Measurements from ENCODE around the gene TELO2. TPM values are rescaled to one million over a fixed set of nuclear protein-coding genes. Genes with fewer than 3 reads are reported as not detected.

TELO2 gene
- total RNA-seq, 2 experiments from 2014 or later, result 29.7 to 30.8 TPM

DNA sequence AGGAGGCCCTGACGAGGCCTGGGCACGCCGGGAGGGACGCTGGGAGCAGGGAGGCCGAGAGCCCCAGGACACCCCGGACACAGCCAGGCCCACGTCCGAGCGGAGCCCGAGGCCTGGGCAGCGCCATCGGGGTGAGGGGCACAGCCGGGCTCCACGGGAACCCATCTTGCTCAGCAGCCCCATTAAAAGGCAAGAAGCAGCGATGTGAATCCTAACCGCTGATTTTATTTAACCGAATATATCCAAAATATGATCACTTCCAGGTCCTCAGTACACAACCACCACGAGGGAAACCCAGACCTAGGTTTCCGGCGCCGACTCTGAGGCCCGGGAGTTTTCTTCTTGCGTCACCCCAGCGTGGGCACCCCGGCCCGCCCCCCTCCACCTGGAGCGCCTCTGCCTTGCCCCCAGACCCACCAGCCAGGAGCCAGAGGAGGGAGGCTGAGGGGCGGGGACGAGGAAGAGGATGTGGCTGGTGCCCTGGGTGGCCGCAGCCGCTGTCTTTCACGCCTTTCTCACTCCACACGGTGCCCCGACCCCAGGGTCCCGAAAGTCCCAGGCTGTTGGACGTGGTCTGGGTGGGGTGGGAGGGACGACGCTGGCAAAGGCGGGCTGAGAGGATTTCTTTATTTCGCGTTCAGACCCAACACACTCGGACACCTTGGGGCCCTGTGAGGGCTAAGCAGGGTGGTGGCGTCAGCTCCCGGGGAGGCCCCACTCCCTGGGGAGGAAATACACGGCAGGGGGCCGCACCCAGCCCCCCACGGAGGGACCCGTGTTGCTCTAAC is 48.2 kb upstream of the TELO2 start:
- TF ChIP-seq, protein P1, sequence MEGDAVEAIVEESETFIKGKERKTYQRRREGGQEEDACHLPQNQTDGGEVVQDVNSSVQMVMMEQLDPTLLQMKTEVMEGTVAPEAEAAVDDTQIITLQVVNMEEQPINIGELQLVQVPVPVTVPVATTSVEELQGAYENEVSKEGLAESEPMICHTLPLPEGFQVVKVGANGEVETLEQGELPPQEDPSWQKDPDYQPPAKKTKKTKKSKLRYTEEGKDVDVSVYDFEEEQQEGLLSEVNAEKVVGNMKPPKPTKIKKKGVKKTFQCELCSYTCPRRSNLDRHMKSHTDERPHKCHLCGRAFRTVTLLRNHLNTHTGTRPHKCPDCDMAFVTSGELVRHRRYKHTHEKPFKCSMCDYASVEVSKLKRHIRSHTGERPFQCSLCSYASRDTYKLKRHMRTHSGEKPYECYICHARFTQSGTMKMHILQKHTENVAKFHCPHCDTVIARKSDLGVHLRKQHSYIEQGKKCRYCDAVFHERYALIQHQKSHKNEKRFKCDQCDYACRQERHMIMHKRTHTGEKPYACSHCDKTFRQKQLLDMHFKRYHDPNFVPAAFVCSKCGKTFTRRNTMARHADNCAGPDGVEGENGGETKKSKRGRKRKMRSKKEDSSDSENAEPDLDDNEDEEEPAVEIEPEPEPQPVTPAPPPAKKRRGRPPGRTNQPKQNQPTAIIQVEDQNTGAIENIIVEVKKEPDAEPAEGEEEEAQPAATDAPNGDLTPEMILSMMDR (IDR thresholded peaks at IDR 0.05), result no peak
- Histone ChIP-seq H3K4me3 (ENCODE audit: low read length) (no peak overlapping the region), H3K27ac (ENCODE audit: low read depth in 1 of 2, low read length in 2 of 2) (no peak overlapping the region), H3K36me3 (ENCODE audit: insufficient read depth, low read length) (peaks cover 18% of the 10 kb centered on the region), H3K27me3 (ENCODE audit: control insufficient read depth in 1 of 2, insufficient read depth in 2 of 2, low read length in 2 of 2) (no peaks in the 10 kb centered on the region), H3K9me3 (ENCODE audit: control insufficient read depth in 1 of 2, insufficient read depth in 1 of 2, low read length in 2 of 2) (no peaks in the 10 kb centered on the region), H3K4me1 (ENCODE audit: insufficient read depth, low read length) (no peaks in the 10 kb centered on the region)
- Mint-ChIP-seq H3K4me1 (ENCODE audit: low read depth) (no peaks in the 10 kb centered on the region), H3K4me3 (no peak overlapping the region), H3K27ac (no peak overlapping the region), H3K36me3 (ENCODE audit: low read depth) (peaks cover 7% of the 10 kb centered on the region), H3K27me3 (no peaks in the 10 kb centered on the region), H3K9me3 (no peaks in the 10 kb centered on the region)
- ATAC-seq (ENCODE audit: poor library complexity), result no peak
- ChIA-PET POLR2A (no interaction called here), CTCF (no interaction called here)
- intact Hi-C loops (cut with DNase I, micrococcal nuclease), result no loop called here
- no peak for DNase-seq

DNA sequence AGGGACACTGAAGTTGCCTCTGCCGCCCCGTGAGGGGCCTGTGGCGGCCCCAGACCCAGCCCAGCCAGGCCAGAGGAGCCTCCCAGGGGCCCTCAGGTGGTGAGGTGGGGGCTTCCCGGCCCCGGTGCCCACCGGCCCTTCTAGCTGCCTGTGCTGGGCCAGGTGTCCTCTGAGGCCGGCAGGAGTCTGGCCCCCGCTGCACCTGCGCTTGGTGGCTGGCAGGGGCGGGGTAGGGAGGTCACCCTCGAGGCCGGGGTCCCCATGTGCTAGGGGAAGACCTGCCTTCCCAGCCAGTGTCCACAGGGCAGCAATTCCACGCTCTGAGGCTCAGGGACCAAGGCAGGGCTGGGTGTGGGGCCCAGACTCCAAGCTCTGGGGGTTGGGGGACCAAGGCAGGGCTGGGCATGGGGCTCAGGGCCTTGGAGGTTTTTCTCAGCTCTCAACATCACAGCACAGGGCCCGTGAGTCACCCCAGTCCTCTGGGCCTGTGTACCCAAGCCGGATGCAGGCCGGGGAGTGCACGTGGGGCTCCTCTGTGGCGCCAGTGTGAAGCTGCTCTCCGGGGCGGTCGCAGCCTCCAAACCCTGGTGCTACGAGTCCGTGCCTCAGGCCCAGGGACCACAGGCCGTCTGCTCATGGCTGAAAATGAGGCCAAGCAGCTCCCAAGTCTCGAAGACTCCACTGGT is 47.5 kb upstream of the TELO2 start:
- Mint-ChIP-seq H3K27me3 (no peaks in the 10 kb centered on the region), H3K36me3 (ENCODE audit: low read depth) (peaks cover 13% of the 10 kb centered on the region), H3K4me1 (ENCODE audit: low read depth) (no peaks in the 10 kb centered on the region), H3K9me3 (no peaks in the 10 kb centered on the region), H3K27ac (no peak overlapping the region), H3K4me3 (no peak overlapping the region)
- Histone ChIP-seq H3K4me1 (ENCODE audit: insufficient read depth, low read length) (no peaks in the 10 kb centered on the region), H3K9me3 (ENCODE audit: control insufficient read depth in 1 of 2, insufficient read depth in 1 of 2, low read length in 2 of 2) (peaks cover 0 to 4% of the 10 kb centered on the region in 2 experiments), H3K4me3 (ENCODE audit: low read length) (no peak overlapping the region), H3K27me3 (ENCODE audit: control insufficient read depth in 1 of 2, insufficient read depth in 2 of 2, low read length in 2 of 2) (no peaks in the 10 kb centered on the region), H3K36me3 (ENCODE audit: insufficient read depth, low read length) (peaks cover 18% of the 10 kb centered on the region), H3K27ac (ENCODE audit: low read depth in 1 of 2, low read length in 2 of 2) (no peak overlapping the region)
- DNase-seq, result no peak
- TF ChIP-seq, protein P1 (IDR thresholded peaks at IDR 0.05), result no peak
- ATAC-seq (ENCODE audit: poor library complexity), result no peak
- intact Hi-C loops (cut with DNase I, micrococcal nuclease), result no loop called here
- CTCF ChIA-PET, result no interaction called here
- POLR2A ChIA-PET, result no interaction called here

DNA sequence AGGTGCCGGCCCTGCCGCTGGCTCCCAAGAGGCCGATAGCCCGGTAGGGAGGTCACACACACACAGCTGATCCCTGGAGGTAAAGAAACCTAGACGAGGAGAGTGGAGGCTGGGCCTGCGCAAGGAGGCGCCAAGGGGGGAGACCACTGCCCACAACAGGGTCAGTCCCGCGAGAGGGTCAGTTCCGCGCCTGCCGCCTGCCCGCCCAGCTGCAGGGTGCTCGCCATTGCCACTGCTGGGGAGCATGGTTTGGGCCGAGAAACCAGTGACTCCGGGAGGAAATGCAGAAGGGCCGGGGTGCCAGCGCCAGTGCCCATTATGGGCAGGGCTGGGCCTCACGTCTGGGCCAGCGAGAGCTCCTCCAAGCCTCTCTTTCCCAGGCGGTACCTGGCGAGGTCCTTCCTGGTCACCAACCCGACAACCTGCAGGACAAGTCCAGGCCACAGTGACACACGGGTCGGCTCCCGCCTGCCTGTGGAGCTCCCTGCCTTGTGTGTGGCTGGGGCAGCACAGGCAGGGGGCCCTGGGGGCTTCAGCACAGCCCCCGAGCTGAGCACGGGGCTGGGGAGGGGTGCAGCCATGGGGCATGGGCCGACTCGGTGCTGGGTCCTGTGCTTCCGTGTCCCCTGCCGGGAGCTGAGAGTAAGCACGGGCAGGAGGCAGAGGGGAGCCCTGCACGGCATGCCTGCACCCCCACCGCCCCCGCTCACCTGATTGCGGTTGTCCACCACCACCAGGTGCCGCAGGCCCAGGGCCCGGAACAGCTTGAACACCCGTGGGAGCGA is 46.7 kb upstream of the TELO2 start:
- intact Hi-C loops (cut with DNase I, micrococcal nuclease), result no loop called here
- TF ChIP-seq, protein P1 (IDR thresholded peaks at IDR 0.05), result no peak
- Histone ChIP-seq H3K27ac (ENCODE audit: low read depth in 1 of 2, low read length in 2 of 2) (no peak overlapping the region), H3K36me3 (ENCODE audit: insufficient read depth, low read length) (peaks cover 23% of the 10 kb centered on the region), H3K4me1 (ENCODE audit: insufficient read depth, low read length) (no peaks in the 10 kb centered on the region), H3K4me3 (ENCODE audit: low read length) (no peak overlapping the region), H3K27me3 (ENCODE audit: control insufficient read depth in 1 of 2, insufficient read depth in 2 of 2, low read length in 2 of 2) (no peaks in the 10 kb centered on the region), H3K9me3 (ENCODE audit: control insufficient read depth in 1 of 2, insufficient read depth in 1 of 2, low read length in 2 of 2) (peaks cover 0 to 4% of the 10 kb centered on the region in 2 experiments)
- ChIA-PET CTCF (no interaction called here), POLR2A (no interaction called here)
- H3K4me3 Mint-ChIP-seq, result no peak overlapping the region
- H3K27me3 Mint-ChIP-seq, result no peaks in the 10 kb centered on the region
- no peak overlapping the region for H3K27ac Mint-ChIP-seq
- H3K4me1 Mint-ChIP-seq (ENCODE audit: low read depth), result no peaks in the 10 kb centered on the region
- DNase-seq (no peak), ATAC-seq (ENCODE audit: poor library complexity) (no peak)
- H3K36me3 Mint-ChIP-seq (ENCODE audit: low read depth), result peaks cover 16% of the 10 kb centered on the region
- no peaks in the 10 kb centered on the region for H3K9me3 Mint-ChIP-seq
